GM19025 (cell line): Measurements from ENCODE around the gene TIMM8A.

Experiments used
- ATAC-seq: cut with Tn5 transposase; IDR thresholded peaks from one replicate; pipeline ENCODE4 v1.9.1; 2021; ENCODE audit warnings: mild to moderate bottlenecking, low read depth, moderate library complexity; ENCODE audit not compliant: unreplicated experiment

Gene TIMM8A, protein sequence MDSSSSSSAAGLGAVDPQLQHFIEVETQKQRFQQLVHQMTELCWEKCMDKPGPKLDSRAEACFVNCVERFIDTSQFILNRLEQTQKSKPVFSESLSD

DNA sequence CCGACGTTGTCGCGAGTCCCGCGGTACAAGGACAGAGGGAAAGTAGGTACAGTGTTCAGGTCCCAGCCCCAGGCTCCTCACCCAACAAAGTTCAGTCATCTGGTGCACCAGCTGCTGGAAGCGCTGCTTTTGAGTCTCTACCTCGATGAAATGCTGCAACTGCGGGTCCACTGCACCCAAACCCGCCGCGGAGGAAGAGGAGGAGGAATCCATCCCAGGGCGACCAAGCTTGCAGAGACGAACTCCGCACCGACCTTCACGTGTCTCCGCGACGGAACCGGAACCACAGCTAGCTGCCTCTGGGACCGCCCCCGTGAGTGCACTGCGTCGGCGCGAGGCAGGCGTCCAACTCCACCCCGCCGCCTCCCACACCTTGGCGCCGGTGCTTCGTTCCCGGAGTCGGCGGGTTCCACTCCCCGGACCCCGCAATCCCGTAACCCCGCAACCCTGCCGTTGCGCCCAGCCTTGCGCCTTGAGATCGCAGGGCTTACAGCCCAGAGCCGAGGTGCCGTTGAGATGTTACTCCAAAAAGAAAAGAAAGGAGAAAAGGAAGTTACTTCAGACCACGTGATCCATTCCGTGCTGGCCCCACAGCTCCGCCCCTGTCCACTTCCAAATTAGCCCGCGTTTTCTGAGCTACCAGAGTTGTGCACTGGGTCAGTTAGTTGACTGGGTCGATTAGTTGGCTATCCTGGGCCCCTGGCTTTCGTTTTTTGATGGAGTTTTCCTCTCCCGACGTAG, at the start of gene TIMM8A:
Gene TIMM8A, minus strand, starts transcription at position 291 of the 741 bp plus-strand sequence. Its CDS starts 78 bp downstream, at position 213.
- ATAC-seq: peak; percentile 99

DNA sequence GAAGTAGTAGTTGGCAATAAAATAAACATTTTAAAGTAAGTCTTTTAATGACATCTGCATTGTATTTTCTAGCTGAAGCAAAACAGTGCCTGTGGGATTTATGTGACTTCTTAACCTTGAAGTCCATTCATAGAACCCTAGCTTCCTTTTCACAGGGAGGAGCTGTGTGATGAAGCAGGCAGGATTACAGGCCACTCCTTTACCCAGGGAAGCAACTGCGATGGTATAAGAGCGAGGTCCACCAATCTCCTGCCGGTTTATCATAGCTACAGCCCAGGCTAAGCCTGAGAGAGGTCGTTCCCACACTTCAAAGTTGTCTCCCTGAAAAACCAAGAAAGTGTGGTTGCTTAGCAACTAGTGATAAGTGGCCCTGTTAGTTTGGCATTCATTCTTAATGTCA, 49.2 kb upstream of the TIMM8A start:
- no peak for ATAC-seq

DNA sequence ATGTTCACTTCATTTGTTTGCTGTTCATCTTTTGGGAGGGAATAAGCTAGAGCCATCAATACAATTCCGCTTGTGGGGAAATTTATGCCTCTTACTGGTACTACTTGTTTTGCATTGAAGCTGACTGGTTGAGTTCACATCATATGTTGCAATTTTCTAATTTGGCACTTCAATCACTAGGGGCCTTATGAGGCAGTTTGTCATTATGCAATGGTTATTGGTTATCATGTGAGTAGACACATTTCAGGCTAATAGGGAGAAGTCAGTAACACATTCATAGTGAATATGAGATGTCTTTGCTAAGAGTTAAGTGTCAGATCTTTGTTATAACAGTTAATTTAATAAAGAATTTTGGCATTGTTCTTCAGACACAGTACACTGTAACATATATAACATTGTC, 47.2 kb upstream of the TIMM8A start:
- ATAC-seq: no peak

DNA sequence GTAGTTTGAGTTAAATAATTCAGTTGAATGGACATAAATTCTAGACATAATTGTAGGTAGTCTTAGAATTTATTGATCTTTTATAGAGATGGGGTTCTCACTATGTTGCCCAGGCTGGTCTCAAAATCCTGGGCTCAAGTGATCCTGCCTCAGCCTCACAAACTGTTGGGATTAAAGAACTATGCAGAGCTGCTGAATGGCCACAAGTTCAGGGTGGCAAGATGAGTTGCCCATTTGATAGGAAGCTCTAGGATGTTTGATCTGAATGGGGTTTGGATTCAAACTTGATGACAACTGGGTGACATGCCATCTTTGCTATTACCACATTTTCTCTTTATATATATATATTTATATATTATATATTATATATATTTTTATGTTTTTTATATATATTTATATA, 45.8 kb upstream of the TIMM8A start:
- ATAC-seq: no peak

DNA sequence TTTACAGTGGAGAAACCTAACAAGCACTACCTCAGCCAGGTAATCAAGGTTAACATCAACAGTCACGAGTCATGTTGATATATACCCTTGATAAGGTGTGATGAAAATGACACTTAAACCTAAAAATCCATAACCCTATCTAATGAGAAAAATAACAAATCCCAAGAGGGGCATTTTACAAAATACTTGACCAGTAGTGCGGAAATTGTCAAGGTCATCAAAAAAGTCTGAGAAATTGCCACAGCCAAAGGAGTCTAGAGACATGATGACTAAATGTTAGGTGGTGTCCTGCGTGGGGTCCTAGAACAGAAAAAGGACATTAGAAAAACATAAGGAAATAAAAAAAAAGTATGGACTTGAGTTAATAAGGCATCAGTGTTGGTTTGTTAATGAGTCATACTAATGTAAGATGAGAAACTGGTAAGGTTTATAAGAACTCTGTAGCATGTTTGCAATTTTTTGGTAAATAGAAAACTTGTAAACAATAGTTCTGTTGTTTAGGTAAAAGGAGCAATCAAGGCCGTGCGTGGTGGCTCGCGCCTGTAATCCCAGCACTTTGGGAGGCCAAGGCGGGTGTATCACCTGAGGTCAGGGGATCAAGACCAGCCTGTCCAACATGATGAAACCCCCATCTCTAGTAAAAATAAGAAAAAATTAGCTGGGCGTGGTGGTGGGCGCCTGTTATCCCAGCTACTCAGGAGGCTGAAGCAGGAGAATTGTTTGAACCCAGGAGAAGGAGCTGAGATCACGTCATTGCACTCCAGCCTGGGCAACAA, 45.2 kb upstream of the TIMM8A start:
- ATAC-seq: no peak

DNA sequence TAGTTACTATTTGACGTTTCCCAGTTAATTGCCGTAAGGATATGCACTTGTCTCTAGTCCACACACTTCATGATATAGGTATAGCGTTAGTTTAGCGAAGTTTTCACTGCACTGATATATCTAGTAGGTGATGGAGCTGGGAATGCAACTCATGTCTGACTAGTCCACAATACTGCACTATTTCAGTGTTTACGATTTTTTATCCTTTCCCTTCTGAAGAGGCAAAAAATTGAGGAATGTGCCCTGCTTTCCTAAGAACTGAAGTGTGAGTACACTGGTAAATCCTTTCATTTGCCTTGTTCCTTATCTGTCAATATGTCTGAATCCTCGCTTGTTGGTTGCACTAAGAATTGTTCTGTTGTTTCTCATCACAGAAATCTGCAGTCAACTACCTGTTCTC, 43.3 kb upstream of the TIMM8A start:
- no peak for ATAC-seq

DNA sequence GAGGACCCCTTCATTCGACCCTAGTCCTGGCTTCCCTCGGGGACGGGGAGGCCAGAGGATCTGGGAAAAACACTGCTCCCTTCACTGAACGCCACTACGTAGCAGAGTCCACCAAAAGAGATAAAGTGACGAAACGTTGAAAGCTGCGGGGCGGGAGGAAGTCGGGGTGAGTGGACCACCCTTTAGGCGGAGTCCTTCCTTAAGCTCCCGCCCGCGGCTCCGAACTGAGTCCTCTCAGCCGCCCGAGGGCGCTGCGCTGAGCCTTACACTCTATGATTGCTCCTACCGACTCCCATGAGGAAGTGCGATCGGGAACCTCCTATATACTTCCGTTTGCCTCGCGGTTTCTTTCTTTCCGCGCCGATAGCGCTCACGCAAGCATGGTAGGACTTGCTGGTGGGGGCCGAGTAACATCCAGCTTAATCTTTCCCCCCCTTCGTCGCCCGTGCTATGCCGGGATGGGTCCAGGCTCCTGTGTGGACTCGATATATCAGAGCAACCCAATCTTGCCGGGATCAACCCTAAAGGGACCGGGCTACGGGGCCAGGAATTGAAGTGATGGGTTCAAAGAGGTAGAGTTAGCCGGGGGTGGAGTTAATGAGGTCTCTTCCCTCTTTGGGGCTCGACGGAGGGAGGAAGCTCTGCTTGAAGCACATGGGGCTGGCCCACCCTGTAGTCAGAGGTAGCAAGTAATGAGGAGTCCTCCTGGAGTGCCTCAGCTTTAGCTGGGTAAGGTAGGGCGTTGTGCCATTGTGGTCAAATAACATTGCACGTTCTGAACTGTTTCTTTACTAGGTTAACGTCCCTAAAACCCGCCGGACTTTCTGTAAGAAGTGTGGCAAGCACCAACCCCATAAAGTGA, 42.4 kb upstream of the TIMM8A start, which contains the start of gene RPL36A:
Gene RPL36A, plus strand, starts transcription at position 348 of the 862 bp plus-strand sequence. Its CDS starts 33 bp downstream, at position 381.
- ATAC-seq: peak; percentile 77

DNA sequence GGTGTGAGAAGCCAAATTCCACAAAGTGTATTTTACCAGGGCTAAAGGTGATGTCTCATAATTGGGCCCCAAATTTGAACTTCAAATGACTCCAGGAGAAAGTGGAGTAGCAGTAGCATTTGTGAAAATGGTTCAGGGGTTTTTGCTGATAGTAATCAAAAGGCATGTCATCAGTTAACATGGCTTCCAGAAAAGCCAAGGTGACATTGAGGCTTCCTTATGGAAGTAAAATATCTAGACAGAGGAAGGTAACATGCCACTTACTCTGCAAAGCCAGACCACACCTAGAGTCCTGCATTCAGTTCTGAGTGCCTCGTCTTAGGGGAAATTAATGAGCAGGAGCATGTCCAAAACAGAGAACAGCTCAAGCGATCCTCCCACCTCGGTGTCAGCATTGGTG, 40.1 kb upstream of the TIMM8A start:
- ATAC-seq: no peak

DNA sequence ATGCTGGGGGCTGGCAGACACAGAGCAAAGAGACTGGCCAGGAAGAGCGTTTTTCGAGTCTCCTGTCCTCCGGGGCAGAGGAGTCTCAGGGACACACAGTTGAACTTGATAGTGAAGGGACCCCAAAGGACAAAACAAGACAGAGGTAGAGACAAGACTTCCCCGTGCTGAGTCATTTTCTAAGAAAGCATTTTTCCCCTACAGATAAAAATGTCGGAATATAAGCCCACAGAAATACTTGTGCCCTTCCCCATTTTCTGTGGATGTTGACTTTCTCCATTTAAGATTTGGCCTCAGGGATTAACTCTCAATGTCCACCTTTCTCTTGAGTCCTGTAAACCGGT, 38.0 kb upstream of the TIMM8A start:
- ATAC-seq: no peak

DNA sequence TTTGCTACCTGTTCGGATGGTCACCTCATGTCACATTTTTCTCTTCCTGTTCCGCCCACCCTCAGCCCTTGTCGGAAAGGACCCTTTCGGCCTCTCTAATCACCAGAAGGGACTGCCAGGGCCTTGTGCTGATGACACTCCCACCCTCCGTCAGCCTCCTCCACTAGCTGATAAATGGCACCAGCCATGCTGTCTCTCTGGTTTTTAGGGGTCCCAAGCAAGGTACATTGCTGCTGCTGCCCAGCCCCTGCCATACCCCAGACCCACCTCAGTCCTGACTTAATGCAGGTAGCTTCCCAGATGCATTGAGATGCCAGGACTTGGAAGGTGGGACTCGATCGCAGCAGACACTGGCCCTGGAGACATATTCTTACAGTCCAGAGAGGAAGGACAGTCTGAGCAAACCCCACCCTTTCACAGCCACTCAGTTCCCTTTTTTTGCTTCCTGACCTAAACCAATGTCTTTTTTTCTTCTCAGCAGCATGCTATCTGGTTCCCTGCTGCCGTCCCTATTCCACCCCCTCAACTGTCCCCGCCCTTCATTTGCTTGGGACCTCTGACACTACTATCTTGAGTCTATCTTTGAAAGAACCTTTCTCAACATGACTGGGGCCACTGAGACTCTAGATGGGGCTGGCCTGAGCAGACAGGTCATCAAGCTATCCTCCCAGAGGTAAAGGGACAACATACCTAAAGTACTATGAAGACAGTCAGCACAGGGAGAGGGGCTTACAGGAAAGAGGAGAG, 37.4 kb upstream of the TIMM8A start, which contains the start of gene BTK:
Gene BTK, minus strand, starts transcription at position 397 of the 747 bp plus-strand sequence. CDS start 10,907 bp downstream, outside the sequence.
- peak; percentile 49 for ATAC-seq

DNA sequence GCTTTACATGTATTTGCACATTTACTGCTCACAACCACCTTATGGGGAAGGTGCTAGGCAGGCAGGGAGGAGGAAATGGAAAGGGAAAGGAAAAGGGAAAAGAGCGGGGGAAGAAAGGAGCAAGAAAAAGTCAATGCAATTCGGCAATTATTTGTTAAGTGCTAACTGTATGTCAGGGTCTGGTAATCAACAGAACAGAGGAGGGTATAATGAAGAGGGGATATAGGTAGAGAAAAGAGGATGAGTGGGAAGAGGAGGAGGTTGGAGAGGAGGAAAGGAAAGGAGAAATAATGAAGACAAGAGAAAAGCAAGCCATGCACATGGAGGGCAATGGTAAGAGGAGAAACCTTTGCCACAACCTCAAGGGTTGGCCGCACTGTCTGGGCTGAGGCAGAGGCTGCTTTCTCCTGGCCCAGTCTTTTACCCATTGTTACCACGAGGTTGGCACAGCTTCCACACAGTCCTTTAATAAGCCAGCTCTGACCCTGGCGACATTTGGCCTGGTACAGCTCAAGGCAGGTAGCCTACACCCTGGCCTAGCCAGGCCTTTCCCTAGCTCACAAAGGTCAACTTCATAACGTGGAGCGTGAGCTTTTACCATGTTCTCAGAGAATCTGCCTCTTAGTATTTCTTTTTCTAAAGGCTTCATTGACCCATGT, 36.6 kb upstream of the TIMM8A start:
- ATAC-seq: no peak

DNA sequence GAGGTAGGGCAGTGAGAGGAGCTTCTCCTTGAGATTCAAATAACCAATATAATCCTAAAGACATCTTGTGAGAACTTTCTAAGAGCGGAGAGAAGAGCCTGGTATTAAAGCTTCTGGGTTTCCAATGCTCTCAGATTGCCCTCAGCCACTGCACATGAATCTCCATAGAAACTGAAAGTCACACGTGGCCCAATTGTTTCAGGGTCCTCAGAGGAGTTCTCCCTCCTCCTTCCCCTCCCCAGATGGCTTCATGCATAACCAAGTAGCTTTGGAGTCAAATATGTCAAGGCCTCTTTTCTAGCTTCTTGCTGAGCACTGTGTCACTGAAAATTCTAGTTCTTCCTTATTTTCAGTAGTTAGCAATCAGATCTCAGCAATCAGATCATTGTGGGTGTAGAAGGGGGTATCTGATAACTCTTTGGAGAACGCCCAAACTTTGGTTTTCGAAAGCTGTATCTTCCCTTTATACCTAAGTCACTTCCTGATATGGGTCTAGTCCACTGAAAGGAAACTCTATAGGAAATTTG, 35.2 kb upstream of the TIMM8A start:
- peak; percentile 68 for ATAC-seq

DNA sequence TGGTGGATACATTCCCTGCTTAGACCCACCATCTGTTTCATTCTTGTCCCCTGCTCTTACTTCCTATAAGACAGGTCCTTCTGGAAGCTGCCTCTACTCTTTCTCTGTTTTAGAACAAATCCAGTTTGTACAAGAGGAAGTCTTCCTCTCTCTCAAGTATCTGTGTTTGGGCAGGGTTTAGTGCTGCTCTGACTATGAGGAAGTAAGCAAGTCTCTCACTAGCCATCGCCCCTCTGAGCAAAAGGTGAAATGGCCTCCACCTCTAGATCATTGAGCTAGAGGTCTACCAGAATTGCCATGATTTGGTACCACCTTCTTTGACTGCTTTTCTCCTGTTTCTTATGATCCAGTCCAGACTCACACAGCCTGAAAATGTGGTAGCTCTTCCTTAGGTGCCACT, 29.0 kb upstream of the TIMM8A start:
- no peak for ATAC-seq

DNA sequence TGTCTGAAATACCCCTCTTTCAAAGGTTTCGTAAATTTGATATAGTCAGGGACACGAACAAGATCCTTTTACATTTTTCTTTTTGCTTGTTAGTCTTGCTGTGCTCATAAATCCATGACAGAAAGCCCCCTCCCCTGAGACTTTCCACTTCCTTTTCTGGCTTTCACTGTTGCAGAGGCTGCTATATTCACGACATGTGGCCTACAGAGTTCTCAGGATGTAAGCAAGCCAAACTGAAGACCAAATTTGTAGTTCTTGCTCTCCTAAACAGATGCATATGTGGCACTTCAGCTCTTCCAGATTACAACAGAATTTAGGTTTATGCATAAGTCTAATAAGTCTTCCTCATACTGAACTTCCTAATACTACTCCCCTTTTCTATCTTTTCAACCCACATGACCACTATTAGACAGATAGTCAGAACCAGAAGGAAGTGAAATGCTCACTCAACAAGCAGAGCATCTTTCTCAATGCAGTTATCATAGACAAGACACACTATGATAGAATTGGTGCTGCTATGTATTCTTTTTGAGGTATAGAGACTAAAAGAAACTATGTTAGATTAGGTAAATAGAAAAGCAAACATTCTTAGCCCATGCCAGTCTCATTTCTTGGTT, 22.5 kb upstream of the TIMM8A start:
- ATAC-seq: no peak

DNA sequence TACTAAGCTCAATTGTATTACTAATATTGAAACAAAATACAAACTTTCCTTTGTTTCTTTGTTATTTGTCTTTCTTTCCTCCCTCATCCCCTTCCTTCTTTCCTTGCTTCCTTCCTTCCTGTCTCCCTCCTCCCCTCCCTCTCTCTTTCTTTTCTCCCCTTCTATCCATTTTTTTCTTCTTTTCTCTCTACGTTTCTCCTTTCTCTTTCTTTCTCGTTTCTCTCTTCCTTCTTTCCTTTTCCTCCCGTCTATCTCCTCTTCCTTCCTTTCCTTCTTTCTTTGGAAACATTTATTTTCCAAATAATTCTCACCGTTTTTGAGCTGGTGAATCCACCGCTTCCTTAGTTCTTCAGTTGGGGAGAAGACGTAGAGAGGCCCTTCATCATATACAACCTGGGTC, 21.1 kb upstream of the TIMM8A start:
- no peak for ATAC-seq

DNA sequence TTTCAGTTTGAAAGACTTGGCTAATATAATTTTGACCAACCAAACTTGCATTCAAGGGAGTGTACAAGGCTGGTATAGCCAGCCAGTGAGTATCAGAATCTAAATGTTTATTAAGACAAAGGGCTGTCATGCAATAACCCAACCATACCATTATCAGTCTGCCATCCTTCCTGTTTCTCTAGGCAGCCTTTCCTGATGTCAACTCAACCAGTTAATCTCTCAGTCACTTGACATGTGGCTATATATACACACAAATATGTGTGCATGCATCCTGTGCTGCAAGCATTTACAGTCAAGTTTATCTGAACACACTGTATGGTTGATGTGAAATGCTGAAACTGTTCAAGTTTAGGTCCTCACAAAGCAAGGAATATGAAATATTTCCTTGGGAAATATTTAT, 20.3 kb upstream of the TIMM8A start:
- ATAC-seq: no peak

DNA sequence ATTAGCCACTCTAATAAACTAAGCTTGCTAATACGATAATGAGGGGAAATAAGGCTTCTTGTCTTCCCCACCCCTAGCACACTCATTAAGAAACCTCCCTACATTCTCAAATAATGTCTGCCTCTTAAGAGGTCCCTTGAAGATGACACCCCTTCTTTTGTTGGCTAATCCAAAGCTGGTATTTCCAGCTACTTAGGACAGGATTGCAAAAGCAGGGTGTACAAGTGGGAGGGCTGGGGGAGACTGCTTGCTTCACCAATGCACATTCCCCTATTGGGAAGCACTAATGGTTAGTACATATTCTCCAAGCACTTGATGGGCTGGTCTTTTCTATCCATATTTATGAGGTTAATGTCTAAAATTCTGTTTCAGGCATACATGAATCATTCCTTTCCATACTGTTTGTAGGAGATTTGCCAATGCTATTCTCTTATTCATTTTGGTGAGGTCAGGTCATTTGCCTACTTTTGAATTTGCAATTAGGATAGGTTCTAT, 16.8 kb upstream of the TIMM8A start:
- ATAC-seq: no peak

DNA sequence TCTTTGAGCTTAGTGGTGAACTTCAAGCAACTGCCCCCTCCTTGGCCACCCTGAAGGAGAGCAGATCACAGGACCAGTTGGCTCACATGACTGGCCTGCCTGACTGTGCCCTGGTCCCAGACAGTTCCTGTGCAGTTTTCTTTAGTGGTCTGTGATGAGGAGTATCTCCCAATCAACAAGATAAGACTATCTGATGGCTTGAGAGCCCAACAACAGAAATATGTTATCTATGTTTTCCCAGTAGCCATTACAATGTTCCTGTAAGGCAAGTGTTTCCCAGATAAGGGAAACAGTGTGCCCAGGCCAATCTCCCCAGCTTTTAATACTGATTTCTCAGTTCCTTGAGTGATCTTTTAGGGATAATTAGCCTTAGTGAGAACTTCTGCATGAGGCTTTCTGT, 14.2 kb upstream of the TIMM8A start:
- no peak for ATAC-seq

DNA sequence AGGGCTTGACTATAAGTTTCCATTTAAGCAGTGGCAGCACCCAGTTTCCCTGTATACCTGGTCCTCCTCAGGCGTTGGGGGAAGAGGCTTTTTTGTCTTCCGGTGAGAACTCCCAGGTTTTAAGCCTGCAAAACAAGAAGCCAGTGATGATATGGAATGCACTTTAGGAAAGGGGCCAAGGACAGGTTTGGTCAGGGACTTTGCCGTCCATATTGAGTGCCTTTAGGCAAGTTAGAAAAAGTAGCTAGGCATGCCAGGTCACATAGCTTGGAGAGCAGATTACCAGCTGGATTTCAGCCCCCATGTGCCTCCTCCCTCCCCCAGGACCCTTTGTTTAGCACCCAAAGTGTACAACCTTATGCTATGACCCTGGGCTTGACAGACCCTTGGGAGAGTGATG, 13.6 kb upstream of the TIMM8A start:
- ATAC-seq: no peak
